ENCODE results near the gene SLC10A3.

The SLC10A3 gene

DNA sequence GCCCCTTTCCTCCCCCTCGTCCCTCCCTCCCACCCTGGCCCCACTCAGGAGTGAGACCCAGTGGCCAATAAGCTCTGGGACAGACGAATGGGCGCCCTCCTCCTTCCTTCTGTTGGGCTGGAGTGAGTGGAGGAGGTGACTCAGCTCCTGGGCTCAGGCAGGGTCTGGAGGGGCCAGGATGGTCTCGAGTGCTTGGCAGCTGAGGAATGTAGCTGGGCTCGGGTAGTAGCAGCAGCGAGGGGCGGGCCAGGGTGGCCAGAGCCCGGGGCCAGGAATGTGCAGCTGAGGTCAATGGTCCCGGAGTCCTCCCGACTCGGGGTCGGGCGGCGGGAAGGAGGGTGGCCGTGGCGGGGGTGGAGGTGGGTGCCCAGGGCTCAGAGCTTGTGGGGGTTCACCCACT is 41.2 kb upstream of the SLC10A3 start:
- Histone ChIP-seq H3K4me3 (ENCODE audit: low read depth, low read length) (no peak overlapping the region), H3K36me3 (peaks cover 65% of the 10 kb centered on the region), H3K27ac (no peak overlapping the region), H3K9me3 (ENCODE audit: severe bottlenecking) (peaks cover 3% of the 10 kb centered on the region), H3K27me3 (ENCODE audit: insufficient read depth, low read depth, severe bottlenecking) (peaks cover 21% of the 10 kb centered on the region)
- TF ChIP-seq, protein P1, sequence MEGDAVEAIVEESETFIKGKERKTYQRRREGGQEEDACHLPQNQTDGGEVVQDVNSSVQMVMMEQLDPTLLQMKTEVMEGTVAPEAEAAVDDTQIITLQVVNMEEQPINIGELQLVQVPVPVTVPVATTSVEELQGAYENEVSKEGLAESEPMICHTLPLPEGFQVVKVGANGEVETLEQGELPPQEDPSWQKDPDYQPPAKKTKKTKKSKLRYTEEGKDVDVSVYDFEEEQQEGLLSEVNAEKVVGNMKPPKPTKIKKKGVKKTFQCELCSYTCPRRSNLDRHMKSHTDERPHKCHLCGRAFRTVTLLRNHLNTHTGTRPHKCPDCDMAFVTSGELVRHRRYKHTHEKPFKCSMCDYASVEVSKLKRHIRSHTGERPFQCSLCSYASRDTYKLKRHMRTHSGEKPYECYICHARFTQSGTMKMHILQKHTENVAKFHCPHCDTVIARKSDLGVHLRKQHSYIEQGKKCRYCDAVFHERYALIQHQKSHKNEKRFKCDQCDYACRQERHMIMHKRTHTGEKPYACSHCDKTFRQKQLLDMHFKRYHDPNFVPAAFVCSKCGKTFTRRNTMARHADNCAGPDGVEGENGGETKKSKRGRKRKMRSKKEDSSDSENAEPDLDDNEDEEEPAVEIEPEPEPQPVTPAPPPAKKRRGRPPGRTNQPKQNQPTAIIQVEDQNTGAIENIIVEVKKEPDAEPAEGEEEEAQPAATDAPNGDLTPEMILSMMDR (IDR thresholded peaks at IDR 0.05; ENCODE audit: low read depth, low read length) = no peak
- no peak for DNase-seq

DNA sequence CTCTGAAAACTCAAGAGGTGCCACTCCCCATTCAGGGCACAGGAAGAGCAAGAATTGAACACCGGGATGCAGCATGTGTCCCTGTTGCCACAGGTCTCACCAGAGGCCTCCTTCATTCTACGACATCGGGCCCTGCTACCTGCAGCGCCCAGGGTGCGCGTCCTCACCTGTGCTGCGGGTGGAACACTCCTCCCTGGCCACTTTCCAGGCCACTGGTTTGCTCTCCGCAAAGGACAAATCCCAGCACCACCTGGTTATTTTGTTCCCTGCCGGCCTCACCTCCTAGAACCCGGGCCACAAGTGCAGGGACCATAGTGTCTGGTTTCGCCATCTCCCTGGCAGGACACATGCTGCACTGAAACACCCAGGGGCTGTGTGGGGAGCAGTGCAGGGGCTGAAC is 39.9 kb upstream of the SLC10A3 start:
- no peak overlapping the region for H3K27ac ChIP-seq
- no peak overlapping the region for H3K4me3 ChIP-seq (ENCODE audit: low read depth, low read length)
- TF ChIP-seq, protein P1 (IDR thresholded peaks at IDR 0.05; ENCODE audit: low read depth, low read length) = no peak
- peaks cover 51% of the 10 kb centered on the region for H3K36me3 ChIP-seq
- peaks cover 3% of the 10 kb centered on the region for H3K9me3 ChIP-seq (ENCODE audit: severe bottlenecking)
- H3K27me3 ChIP-seq (ENCODE audit: insufficient read depth, low read depth, severe bottlenecking) = peaks cover 23% of the 10 kb centered on the region
- no peak for DNase-seq

DNA sequence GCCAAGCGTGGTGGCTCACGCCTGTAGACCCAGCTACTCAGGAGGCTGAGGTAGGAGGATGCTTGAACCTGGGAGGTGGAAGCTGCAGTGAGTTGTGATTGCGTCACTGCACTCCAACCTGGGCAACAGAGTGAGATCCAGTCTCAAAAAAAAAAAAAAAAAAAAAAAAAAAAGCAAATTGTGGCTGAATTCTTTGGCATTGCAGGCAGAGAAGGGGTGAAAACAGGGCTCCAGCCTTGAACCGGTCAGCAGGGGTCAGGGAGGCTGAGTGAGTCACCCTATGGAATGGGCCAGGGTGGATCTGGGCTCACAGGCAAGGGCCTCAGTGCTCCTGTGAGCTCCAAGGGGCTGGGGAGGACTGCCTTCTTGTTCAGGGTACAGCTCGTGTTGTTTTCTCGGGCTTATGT is 38.8 kb upstream of the SLC10A3 start:
- Histone ChIP-seq H3K27ac (0 out of 2 replicates have a peak overlapping the region, but pooled peaks have one; percentile 8), H3K9me3 (ENCODE audit: severe bottlenecking) (peaks cover 3% of the 10 kb centered on the region), H3K27me3 (ENCODE audit: insufficient read depth, low read depth, severe bottlenecking) (peaks cover 20% of the 10 kb centered on the region), H3K36me3 (peaks cover 42% of the 10 kb centered on the region), H3K4me3 (ENCODE audit: low read depth, low read length) (no peak overlapping the region)
- TF ChIP-seq, protein P1 (IDR thresholded peaks at IDR 0.05; ENCODE audit: low read depth, low read length) = no peak
- DNase-seq = no peak

DNA sequence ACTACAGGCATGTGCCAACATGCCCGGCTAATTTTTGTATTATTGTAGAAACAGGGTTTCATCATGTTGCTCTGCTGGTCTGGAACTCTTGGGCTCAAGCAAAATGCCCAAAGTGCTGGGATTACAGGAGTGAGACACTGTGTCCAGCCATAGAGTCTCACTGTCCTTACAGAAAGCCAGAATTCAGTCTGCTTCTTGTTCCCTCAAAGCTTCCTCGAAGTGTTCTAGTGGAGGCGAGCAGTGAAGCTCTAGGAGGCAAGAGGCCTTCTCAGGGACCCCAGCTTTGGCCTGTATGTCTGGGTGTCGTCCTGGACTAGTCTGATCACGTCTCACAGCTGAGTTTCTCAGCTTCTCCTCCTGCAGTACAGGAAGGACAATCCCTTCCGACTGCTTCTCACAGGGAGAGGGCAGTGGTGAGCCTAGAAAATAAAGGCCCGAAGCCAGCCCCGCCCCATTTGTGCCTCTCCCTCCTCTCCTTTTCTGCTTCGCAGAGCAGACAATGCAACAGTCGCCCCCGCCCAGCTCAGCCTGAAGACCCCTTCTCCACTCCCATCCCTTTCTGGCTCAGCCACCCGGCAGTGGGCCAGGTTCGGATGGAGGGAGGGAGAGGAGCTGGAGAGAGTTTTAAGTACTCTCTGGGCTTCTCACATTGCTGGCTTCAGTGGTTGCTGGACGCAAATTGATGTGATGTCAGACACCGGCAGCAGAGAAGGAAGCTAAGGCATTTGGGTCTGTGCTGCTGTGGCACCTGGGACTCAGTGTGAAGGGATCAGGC is 36.7 kb upstream of the SLC10A3 start:
- TF ChIP-seq, protein P1 (IDR thresholded peaks at IDR 0.05; ENCODE audit: low read depth, low read length) = peak; percentile 79
- peak; percentile 93 for DNase-seq
- Histone ChIP-seq H3K27ac (peak overlapping the region; percentile 74), H3K27me3 (ENCODE audit: insufficient read depth, low read depth, severe bottlenecking) (peaks cover 24% of the 10 kb centered on the region), H3K36me3 (peaks cover 21% of the 10 kb centered on the region), H3K9me3 (ENCODE audit: severe bottlenecking) (peaks cover 6% of the 10 kb centered on the region), H3K4me3 (ENCODE audit: low read depth, low read length) (peak overlapping the region; percentile 33)

DNA sequence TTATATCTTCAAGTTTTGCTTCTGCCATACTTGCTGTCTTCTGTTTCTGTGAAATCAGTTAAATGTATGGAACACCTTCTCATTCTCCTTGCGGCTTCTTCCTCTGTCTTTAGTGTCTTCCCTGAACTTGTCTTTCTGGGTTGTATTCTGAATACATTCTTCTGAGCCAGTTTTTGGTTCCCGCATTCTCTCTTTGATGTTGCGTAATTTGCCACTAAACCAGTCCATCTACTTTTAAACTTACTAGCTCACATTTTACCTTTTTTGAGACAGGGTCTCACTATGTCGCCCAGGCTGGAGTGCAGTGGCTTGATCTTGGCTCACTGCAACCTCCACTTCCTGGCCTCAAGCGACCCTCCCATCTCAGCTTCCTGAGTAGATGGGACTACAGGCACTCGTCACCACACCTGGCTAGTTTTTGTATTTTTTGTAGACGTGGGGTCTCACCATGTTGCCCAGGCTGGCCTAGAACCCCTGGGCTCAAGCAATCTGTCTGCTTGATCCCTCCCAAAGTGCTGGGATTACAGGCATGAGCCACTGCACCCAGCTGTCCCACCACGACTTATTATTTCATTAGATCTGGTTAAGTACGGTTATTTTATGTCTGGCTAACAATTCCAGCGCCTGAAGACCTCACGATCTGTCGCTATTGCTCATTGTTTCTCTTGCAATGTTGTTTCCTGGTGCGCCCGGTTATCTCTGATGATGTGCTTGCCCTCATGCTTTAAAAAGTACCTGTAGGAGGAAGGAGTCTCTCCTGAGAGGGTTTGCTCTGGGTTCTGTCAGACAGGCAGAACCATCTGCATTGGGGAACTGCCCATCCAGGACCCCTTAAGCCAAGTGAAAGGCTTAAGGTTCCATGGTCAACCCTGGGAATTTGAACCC is 35.4 kb upstream of the SLC10A3 start:
- Histone ChIP-seq H3K9me3 (ENCODE audit: severe bottlenecking) (peaks cover 6% of the 10 kb centered on the region), H3K4me3 (ENCODE audit: low read depth, low read length) (no peak overlapping the region), H3K27ac (peak overlapping the region; percentile 74), H3K27me3 (ENCODE audit: insufficient read depth, low read depth, severe bottlenecking) (peaks cover 22% of the 10 kb centered on the region), H3K36me3 (peaks cover 15% of the 10 kb centered on the region)
- TF ChIP-seq, protein P1 (IDR thresholded peaks at IDR 0.05; ENCODE audit: low read depth, low read length) = no peak
- DNase-seq = no peak

Measured in WERI-Rb-1 (cell line).